IMR-90 (cell line): ENCODE measurements around the gene PXT1. TPM values are rescaled to one million over a fixed set of nuclear protein-coding genes. Genes with fewer than 3 reads are reported as not detected.

Source experiments
- ATAC-seq: fragments of 200-7000 bp; cut with Tn5 transposase; 2 replicates; pipeline ENCODE4 v1.9.1; 2020; ENCODE audit warnings: low read depth, mild to moderate bottlenecking, moderate library complexity
- BruUV-seq: library from RNA; stranded (reverse); fragments of 400-500 nt; replicated peaks from 2 replicates; lab custom pipeline; 2021; lab: Mats Ljungman, UMichigan
- CTCF ChIA-PET: fragments of 300-600 bp; formaldehyde crosslinking; extraction: SDS; loops from one replicate; lab custom pipeline; 2021; ENCODE audit warnings: antibody characterized with exemption; lab: Yijun Ruan, JAX
- POLR2A ChIA-PET: fragments of 300-600 bp; sonication (Branson Sonifier 250); formaldehyde crosslinking; loops from one replicate; lab custom pipeline; 2022; ENCODE audit warnings: antibody characterized with exemption; ENCODE audit not compliant: unreplicated experiment; lab: Charles Lee
- DNase-seq: peaks from one replicate; pipeline ENCODE4 v3.0.0; 2013
- H2AFZ ChIP-seq: replicated peaks from 2 replicates; pipeline ENCODE3; 2013; ENCODE audit warnings: low read length, mild to moderate bottlenecking; ENCODE audit not compliant: poor library complexity
- H2AK5ac ChIP-seq: 2 replicates; pipeline ENCODE4 v1.6.1; 2013; ENCODE audit warnings: low read depth, low read length, inconsistent platforms
- H2AK9ac ChIP-seq: replicated peaks from 2 replicates; pipeline ENCODE3; 2013; ENCODE audit warnings: mild to moderate bottlenecking, low read depth, low read length, moderate library complexity; ENCODE audit not compliant: poor library complexity
- H2BK120ac ChIP-seq: 2 replicates; pipeline ENCODE4 v1.6.1; 2013; ENCODE audit warnings: low read depth, low read length, inconsistent platforms
- H2BK15ac ChIP-seq: 3 replicates; pipeline ENCODE4 v1.6.1; 2013; ENCODE audit warnings: low read depth, low read length, inconsistent platforms
- H2BK20ac ChIP-seq: 2 replicates; pipeline ENCODE4 v1.6.1; 2013; ENCODE audit warnings: low read depth, mild to moderate bottlenecking, inconsistent platforms, low read length, moderate library complexity
- H2BK5ac ChIP-seq: 2 replicates; pipeline ENCODE4 v1.6.1; 2013; ENCODE audit warnings: mild to moderate bottlenecking, low read depth, low read length, inconsistent platforms; ENCODE audit not compliant: poor library complexity, severe bottlenecking
- H3K14ac ChIP-seq: replicated peaks from 2 replicates; pipeline ENCODE4 v1.6.1; 2013; ENCODE audit warnings: low read depth, low read length, inconsistent platforms
- H3K18ac ChIP-seq: 2 replicates; pipeline ENCODE4 v1.6.1; 2013; ENCODE audit warnings: low read depth, low read length, control low read depth
- H3K23ac ChIP-seq: 2 replicates; pipeline ENCODE4 v1.6.1; 2013; ENCODE audit warnings: low read depth, low read length, inconsistent platforms
- H3K27ac ChIP-seq: 2 replicates; pipeline ENCODE4 v1.5.1; 2013; ENCODE audit warnings: mild to moderate bottlenecking, control low read depth, low read length; ENCODE audit not compliant: insufficient read depth
- H3K27me3 ChIP-seq: 2 replicates; pipeline ENCODE4 v1.6.1; 2013; ENCODE audit warnings: low read length; ENCODE audit not compliant: control insufficient read depth, insufficient read depth
- H3K36me3 ChIP-seq: 2 replicates; pipeline ENCODE4 v1.6.1; 2013; ENCODE audit warnings: low read length, mixed read lengths; ENCODE audit not compliant: control insufficient read depth, insufficient read depth
- H3K4ac ChIP-seq: 2 replicates; pipeline ENCODE4 v1.6.1; 2013; ENCODE audit warnings: low read depth, low read length, inconsistent platforms
- H3K4me1 ChIP-seq: 2 replicates; pipeline ENCODE4 v1.6.1; 2013; ENCODE audit warnings: low read length, mixed read lengths; ENCODE audit not compliant: control insufficient read depth, insufficient read depth
- H3K4me2 ChIP-seq: 2 replicates; pipeline ENCODE4 v1.6.1; 2013; ENCODE audit warnings: low read depth, mild to moderate bottlenecking, control low read depth, low read length, moderate library complexity
- H3K4me3 ChIP-seq: 2 replicates; pipeline ENCODE4 v1.5.1; 2013; ENCODE audit warnings: low read depth, mild to moderate bottlenecking, control low read depth, low read length, moderate library complexity; ENCODE audit not compliant: insufficient read depth
- H3K56ac ChIP-seq: 2 replicates; pipeline ENCODE4 v1.6.1; 2013; ENCODE audit warnings: low read length, inconsistent platforms; ENCODE audit not compliant: insufficient read depth; ENCODE audit errors: extremely low read depth
- H3K79me1 ChIP-seq, 2 experiments: 2 replicates each; pipeline ENCODE4 v1.6.1; 2013; ENCODE audit warnings: low read length in 2 of 2, inconsistent platforms in 1 of 2, low read depth in 1 of 2
- H3K9ac ChIP-seq: 2 replicates; pipeline ENCODE4 v1.6.1; 2013; ENCODE audit warnings: low read depth, low read length, control low read depth
- H3K9me1 ChIP-seq: 2 replicates; pipeline ENCODE4 v1.6.1; 2013; ENCODE audit warnings: low read length, inconsistent platforms; ENCODE audit not compliant: insufficient read depth
- H3K9me3 ChIP-seq: 2 replicates; pipeline ENCODE4 v1.6.1; 2013; ENCODE audit warnings: low read length; ENCODE audit not compliant: control insufficient read depth, insufficient read depth
- H4K20me1 ChIP-seq: 2 replicates; pipeline ENCODE4 v1.6.1; 2013; ENCODE audit warnings: low read length, inconsistent platforms; ENCODE audit not compliant: insufficient read depth
- H4K5ac ChIP-seq: 2 replicates; pipeline ENCODE4 v1.6.1; 2013; ENCODE audit warnings: mild to moderate bottlenecking, low read depth, low read length, control low read depth
- H4K8ac ChIP-seq, 2 experiments: 2 replicates each; pipeline ENCODE4 v1.6.1; 2013; ENCODE audit warnings: low read depth in 2 of 2, low read length in 2 of 2, control low read depth in 1 of 2, inconsistent platforms in 1 of 2
- H4K91ac ChIP-seq: 2 replicates; pipeline ENCODE4 v1.6.1; 2013; ENCODE audit warnings: low read depth, low read length, inconsistent platforms; ENCODE audit not compliant: insufficient read depth
- CEBPB ChIP-seq: IDR thresholded peaks from 2 replicates; pipeline ENCODE4 v1.6.1; 2012; ENCODE audit warnings: low read depth, low read length, improper control_type of control experiment
- CHD1 ChIP-seq: IDR thresholded peaks from 2 replicates; pipeline ENCODE4 v1.6.1; 2012; ENCODE audit warnings: low read depth, low read length, improper control_type of control experiment
- CTCF ChIP-seq: conservative IDR thresholded peaks from 2 replicates; pipeline ENCODE4 v1.5.1; 2012; ENCODE audit warnings: mild to moderate bottlenecking, low read depth, low read length, improper control_type of control experiment
- ELK1 ChIP-seq: fragments of 150-350 bp; IDR thresholded peaks from 2 replicates; pipeline ENCODE4 v1.6.1; 2016; ENCODE audit warnings: low read depth, mild to moderate bottlenecking, low read length, moderate library complexity, borderline replicate concordance
- FOS ChIP-seq: fragments of 150-350 bp; IDR thresholded peaks from 2 replicates; pipeline ENCODE4 v1.6.1; 2016; ENCODE audit warnings: low read depth, low read length
- MAFK ChIP-seq: IDR thresholded peaks from 2 replicates; pipeline ENCODE4 v1.6.1; 2012; ENCODE audit warnings: low read depth, low read length, improper control_type of control experiment
- MAZ ChIP-seq: IDR thresholded peaks from 2 replicates; pipeline ENCODE4 v1.6.1; 2012; ENCODE audit warnings: low read depth, mild to moderate bottlenecking, low read length, improper control_type of control experiment, moderate library complexity, borderline replicate concordance
- MXI1 ChIP-seq: IDR thresholded peaks from 2 replicates; pipeline ENCODE4 v1.6.1; 2012; ENCODE audit warnings: low read depth, mild to moderate bottlenecking, low read length, moderate library complexity, borderline replicate concordance
- RCOR1 ChIP-seq: IDR thresholded peaks from 2 replicates; pipeline ENCODE4 v1.6.1; 2012; ENCODE audit warnings: mild to moderate bottlenecking, low read length, improper control_type of control experiment; ENCODE audit not compliant: insufficient replicate concordance
- RFX5 ChIP-seq: IDR thresholded peaks from 2 replicates; pipeline ENCODE4 v1.8.0; 2012; ENCODE audit warnings: low read depth, mild to moderate bottlenecking, low read length, moderate library complexity
- SMC3 ChIP-seq: fragments of 150-350 bp; IDR thresholded peaks from 2 replicates; pipeline ENCODE4 v1.6.1; 2016; ENCODE audit warnings: low read depth, mild to moderate bottlenecking, antibody characterized with exemption, low read length, moderate library complexity
- USF2 ChIP-seq: fragments of 150-350 bp; IDR thresholded peaks from 2 replicates; pipeline ENCODE4 v1.6.1; 2017; ENCODE audit warnings: mild to moderate bottlenecking, antibody characterized with exemption, low read length, low read depth
- WGBS, 2 experiments: methylation state at CpG; one replicate each; pipeline versions ENCODE4 v1.1.5 to v1.1.7; 2013; ENCODE audit warnings: missing lambda C conversion rate in 2 of 2; ENCODE audit not compliant: insufficient read length in 1 of 2; ENCODE audit errors: extremely low coverage in 2 of 2; 5-methylcytosine and 5-hydroxymethylcytosine counted together
- dilution Hi-C: fragments of 300-500 bp; cut with HindIII; formaldehyde crosslinking; loops from one replicate; pipeline ENCODE4 v1.14.3; 2018; ENCODE audit warnings: low sequenced_read_pairs; ENCODE audit not compliant: unreplicated experiment
- in situ Hi-C: fragments of 300-500 bp; cut with MboI; formaldehyde crosslinking; loops from 3 replicates; pipeline ENCODE4 v1.14.3; 2019; ENCODE audit warnings: low sequenced_read_pairs, inconsistent platforms, mixed read lengths
- intact Hi-C: fragments of 100-400 bp; cut with micrococcal nuclease; formaldehyde crosslinking; loops from 2 replicates; pipeline ENCODE4 v1.10.0; 2022
- polyA plus RNA-seq, 3 experiments: library from polyadenylated mRNA; depleted of rRNA; stranded (reverse); fragments of >200 nt; gene quantifications; 2 replicates each; pipeline ENCODE4 v1.2.3, GENCODE V29; 2012; ENCODE audit warnings: low replicate concordance in 1 of 3
- total RNA-seq: library from RNA; depleted of rRNA; stranded (reverse); fragments of >200 nt; gene quantifications from 2 replicates; pipeline ENCODE4 v1.2.3, GENCODE V29; 2012

PXT1 gene
- total and polyA plus RNA-seq, 2 of the 4 experiments (the other 2 are of a cell fraction), result not detected

GRCh38 chr6:36376183-36376582 lies 66.5 kb downstream of the PXT1 start:
- no peak overlapping the region for H3K9ac ChIP-seq
- no peak overlapping the region for H2AK5ac ChIP-seq
- no peak overlapping the region for H2BK5ac ChIP-seq
- no peaks in the 10 kb centered on the region for H3K36me3 ChIP-seq
- H2BK20ac ChIP-seq, result no peak overlapping the region
- peaks cover 39% of the 10 kb centered on the region for H3K27me3 ChIP-seq
- intact Hi-C loops, result no loop called here
- BruUV-seq, result no TSS peak
- H2BK120ac ChIP-seq, result no peak overlapping the region
- H3K4me1 ChIP-seq, result no peaks in the 10 kb centered on the region
- no peak overlapping the region for H2AFZ ChIP-seq
- H3K56ac ChIP-seq, result no peak overlapping the region
- H3K4me3 ChIP-seq, result no peak overlapping the region
- H3K4ac ChIP-seq, result no peak overlapping the region
- ChIA-PET POLR2A (no interaction called here), CTCF (no interaction called here)
- H4K20me1 ChIP-seq, result no peaks in the 10 kb centered on the region
- no peak overlapping the region for H3K18ac ChIP-seq
- no peak overlapping the region for H3K4me2 ChIP-seq
- no peak overlapping the region for H2AK9ac ChIP-seq
- no peak for TF ChIP-seq ELK1
- no peak for TF ChIP-seq CTCF
- TF ChIP-seq RFX5, result no peak
- no peak for TF ChIP-seq MAFK
- TF ChIP-seq CEBPB, result no peak
- no peak for TF ChIP-seq MXI1
- TF ChIP-seq CHD1, result no peak
- no peak for TF ChIP-seq RCOR1
- no peak for TF ChIP-seq MAZ
- no peak for TF ChIP-seq SMC3
- no peak for TF ChIP-seq FOS
- no peak for TF ChIP-seq USF2
- DNase-seq, result no peak
- no peaks in the 10 kb centered on the region for H3K79me1 ChIP-seq
- no peak overlapping the region for H3K27ac ChIP-seq
- H3K14ac ChIP-seq, result no peak overlapping the region
- dilution Hi-C loops, result no loop called here
- no peak overlapping the region for H4K5ac ChIP-seq
- H3K23ac ChIP-seq, result no peak overlapping the region
- WGBS, 2 experiments, result 57% methylated on average over 1 of the region's 8 CpGs; no CpG with 5 or more reads in 1 of the 2 experiments
- no peak for ATAC-seq
- H4K91ac ChIP-seq, result no peak overlapping the region
- no peak overlapping the region for H4K8ac ChIP-seq
- in situ Hi-C loops, result no loop called here
- no peak overlapping the region for H2BK15ac ChIP-seq
- no peaks in the 10 kb centered on the region for H3K9me3 ChIP-seq
- no peaks in the 10 kb centered on the region for H3K9me1 ChIP-seq
